ENCODE measurements around the gene METTL16. TPM values are rescaled to one million over a fixed set of nuclear protein-coding genes. Genes with fewer than 3 reads are reported as not detected.

METTL16 gene
- total RNA-seq, 2 experiments from 2014 or later, result 55.7 to 58.0 TPM

- Histone ChIP-seq H3K36me3 (ENCODE audit: insufficient read depth, low read length) (peaks cover 43% of the 10 kb centered on the region), H3K4me1 (ENCODE audit: insufficient read depth, low read length) (no peaks in the 10 kb centered on the region), H3K27me3 (ENCODE audit: control insufficient read depth in 1 of 2, insufficient read depth in 2 of 2, low read length in 2 of 2) (no peaks in the 10 kb centered on the region), H3K27ac (ENCODE audit: low read depth in 1 of 2, low read length in 2 of 2) (no peak overlapping the region), H3K4me3 (ENCODE audit: low read length) (no peak overlapping the region), H3K9me3 (ENCODE audit: control insufficient read depth in 1 of 2, insufficient read depth in 1 of 2, low read length in 2 of 2) (no peaks in the 10 kb centered on the region)
- ChIA-PET POLR2A (no interaction called here), CTCF (interaction anchor here (1.0 kb wide), 1 partner anchor 46 kb away, joined by 3 read pairs; no protein-coding TSS in a partner anchor)
- intact Hi-C loops (cut with DNase I, micrococcal nuclease), result no loop called here
- peaks cover 54% of the 10 kb centered on the region for H3K36me3 Mint-ChIP-seq (ENCODE audit: low read depth)
- H3K27me3 Mint-ChIP-seq, result no peaks in the 10 kb centered on the region
- no peak overlapping the region for H3K4me3 Mint-ChIP-seq
- ATAC-seq (ENCODE audit: poor library complexity) (no peak), DNase-seq (no peak)
- no peak overlapping the region for H3K27ac Mint-ChIP-seq
- TF ChIP-seq, protein P1, sequence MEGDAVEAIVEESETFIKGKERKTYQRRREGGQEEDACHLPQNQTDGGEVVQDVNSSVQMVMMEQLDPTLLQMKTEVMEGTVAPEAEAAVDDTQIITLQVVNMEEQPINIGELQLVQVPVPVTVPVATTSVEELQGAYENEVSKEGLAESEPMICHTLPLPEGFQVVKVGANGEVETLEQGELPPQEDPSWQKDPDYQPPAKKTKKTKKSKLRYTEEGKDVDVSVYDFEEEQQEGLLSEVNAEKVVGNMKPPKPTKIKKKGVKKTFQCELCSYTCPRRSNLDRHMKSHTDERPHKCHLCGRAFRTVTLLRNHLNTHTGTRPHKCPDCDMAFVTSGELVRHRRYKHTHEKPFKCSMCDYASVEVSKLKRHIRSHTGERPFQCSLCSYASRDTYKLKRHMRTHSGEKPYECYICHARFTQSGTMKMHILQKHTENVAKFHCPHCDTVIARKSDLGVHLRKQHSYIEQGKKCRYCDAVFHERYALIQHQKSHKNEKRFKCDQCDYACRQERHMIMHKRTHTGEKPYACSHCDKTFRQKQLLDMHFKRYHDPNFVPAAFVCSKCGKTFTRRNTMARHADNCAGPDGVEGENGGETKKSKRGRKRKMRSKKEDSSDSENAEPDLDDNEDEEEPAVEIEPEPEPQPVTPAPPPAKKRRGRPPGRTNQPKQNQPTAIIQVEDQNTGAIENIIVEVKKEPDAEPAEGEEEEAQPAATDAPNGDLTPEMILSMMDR (IDR thresholded peaks at IDR 0.05), result no peak
- no peaks in the 10 kb centered on the region for H3K9me3 Mint-ChIP-seq
- H3K4me1 Mint-ChIP-seq (ENCODE audit: low read depth), result no peaks in the 10 kb centered on the region
Observed at GRCh38 chr17:2370211-2370589, 141.5 kb downstream of the METTL16 start.

DNA sequence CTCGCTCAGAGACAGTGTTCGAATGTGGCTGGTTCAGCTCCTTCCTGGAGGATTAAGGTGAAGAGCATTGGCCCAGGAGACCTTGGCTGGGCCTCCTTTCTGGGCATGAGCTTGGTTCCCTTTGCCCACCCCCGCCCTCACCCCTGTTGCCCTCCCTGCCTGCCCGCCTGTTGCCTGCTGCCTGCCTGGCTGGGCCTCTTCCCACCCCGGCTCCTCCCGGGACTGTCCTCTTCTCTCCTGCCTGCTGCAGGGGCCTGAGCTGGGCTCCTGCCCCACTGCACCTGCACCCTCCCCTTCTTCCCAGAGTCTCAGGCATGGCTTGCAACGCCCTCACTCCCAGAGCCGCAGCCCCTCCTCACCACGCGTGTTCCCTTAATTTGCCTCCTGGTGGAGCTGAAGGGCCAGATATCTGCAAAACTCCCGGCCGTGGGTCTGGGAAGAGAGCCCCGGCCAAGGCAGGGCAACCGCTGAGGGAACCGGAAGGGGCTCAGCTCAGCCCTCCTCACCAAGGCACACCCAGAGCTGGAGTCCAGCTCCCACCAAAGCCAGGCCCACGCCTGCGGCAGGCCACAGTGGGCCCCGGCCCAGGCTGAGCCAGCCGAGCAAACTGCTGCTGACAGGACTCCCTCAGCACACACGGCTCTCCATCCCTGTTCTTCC lies 142.0 kb downstream of the METTL16 start:
- no peak for ATAC-seq (ENCODE audit: poor library complexity)
- no peak overlapping the region for H3K27ac Mint-ChIP-seq

DNA sequence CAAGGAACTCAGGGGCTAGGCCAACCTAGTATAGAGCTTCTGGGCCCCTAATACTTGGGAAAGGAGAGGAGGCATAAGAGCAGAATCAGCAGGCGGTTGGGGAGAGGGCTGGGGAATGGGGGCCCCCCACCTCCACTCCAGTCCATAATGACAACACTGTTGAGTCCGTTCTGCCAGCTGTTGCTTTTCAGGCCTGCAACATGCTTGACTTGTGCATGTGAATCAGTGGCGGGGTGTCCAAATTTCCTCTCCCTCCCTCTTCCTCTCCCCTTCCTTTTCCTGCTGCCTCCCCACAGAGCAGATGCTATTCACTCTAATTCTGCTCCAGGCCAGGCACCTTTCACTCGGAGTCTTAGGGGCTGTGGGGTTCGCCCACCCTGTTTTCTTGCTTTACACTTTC lies 142.6 kb downstream of the METTL16 start:
- TF ChIP-seq, protein P1 (IDR thresholded peaks at IDR 0.05), result no peak
- Mint-ChIP-seq H3K4me3 (no peak overlapping the region), H3K27ac (no peak overlapping the region), H3K4me1 (ENCODE audit: low read depth) (no peaks in the 10 kb centered on the region), H3K27me3 (no peaks in the 10 kb centered on the region), H3K36me3 (ENCODE audit: low read depth) (peaks cover 51% of the 10 kb centered on the region), H3K9me3 (no peaks in the 10 kb centered on the region)
- ChIA-PET POLR2A (no interaction called here), CTCF (interaction anchor here (0.8 kb wide), 1 partner anchor 30 kb away, joined by 4 read pairs; no protein-coding TSS in a partner anchor)
- Histone ChIP-seq H3K27me3 (ENCODE audit: control insufficient read depth in 1 of 2, insufficient read depth in 2 of 2, low read length in 2 of 2) (no peaks in the 10 kb centered on the region), H3K9me3 (ENCODE audit: control insufficient read depth in 1 of 2, insufficient read depth in 1 of 2, low read length in 2 of 2) (no peaks in the 10 kb centered on the region), H3K4me3 (ENCODE audit: low read length) (no peak overlapping the region), H3K36me3 (ENCODE audit: insufficient read depth, low read length) (peaks cover 42% of the 10 kb centered on the region), H3K27ac (ENCODE audit: low read depth in 1 of 2, low read length in 2 of 2) (no peak overlapping the region), H3K4me1 (ENCODE audit: insufficient read depth, low read length) (no peaks in the 10 kb centered on the region)
- ATAC-seq (ENCODE audit: poor library complexity) (no peak), DNase-seq (no peak)
- intact Hi-C loops (cut with DNase I, micrococcal nuclease), result no loop called here

More for the DNA sequence above, 142.0 kb downstream of the METTL16 start:
- no peak for DNase-seq
- peaks cover 41% of the 10 kb centered on the region for H3K36me3 ChIP-seq (ENCODE audit: insufficient read depth, low read length)
- intact Hi-C loops (cut with DNase I, micrococcal nuclease), result no loop called here
- Mint-ChIP-seq H3K9me3 (no peaks in the 10 kb centered on the region), H3K4me1 (ENCODE audit: low read depth) (no peaks in the 10 kb centered on the region), H3K27me3 (no peaks in the 10 kb centered on the region), H3K36me3 (ENCODE audit: low read depth) (peaks cover 52% of the 10 kb centered on the region), H3K4me3 (no peak overlapping the region)
- H3K27ac ChIP-seq (ENCODE audit: low read depth in 1 of 2, low read length in 2 of 2), result no peak overlapping the region
- H3K4me1 ChIP-seq (ENCODE audit: insufficient read depth, low read length), result no peaks in the 10 kb centered on the region
- TF ChIP-seq, protein P1 (IDR thresholded peaks at IDR 0.05), result no peak
- no peaks in the 10 kb centered on the region for H3K27me3 ChIP-seq (ENCODE audit: control insufficient read depth in 1 of 2, insufficient read depth in 2 of 2, low read length in 2 of 2)
- CTCF ChIA-PET, result interaction anchor here (0.8 to 1.0 kb wide), 2 partner anchors 30 to 46 kb away, joined by 3 to 4 read pairs; no protein-coding TSS in a partner anchor
- no peak overlapping the region for H3K4me3 ChIP-seq (ENCODE audit: low read length)
- no peaks in the 10 kb centered on the region for H3K9me3 ChIP-seq (ENCODE audit: control insufficient read depth in 1 of 2, insufficient read depth in 1 of 2, low read length in 2 of 2)
- POLR2A ChIA-PET, result no interaction called here
